Spleen (tissue), 7 donors: Measurements from ENCODE around the gene TP53TG5.
"Not testable (repeated sequence)": the region's sequence is repeated elsewhere in the genome, so short reads cannot be mapped to it uniquely, and the experiment has no call there.

ENCODE experiments used
- POLR2A ChIP-seq, 3 donors: fragments of 450-650 bp; IDR thresholded peaks; one replicate each; pipeline ENCODE4 v1.5.1; 2017; ENCODE audit warnings: antibody characterized with exemption in 3 of 3, mild to moderate bottlenecking in 1 of 3
- TF ChIP-seq, protein P1 (sequence below), 11 experiments: fragments of 200-600 bp in 7 of 11; fragments of 450-650 bp in 4 of 11; sonication (generic) in 4 of 11; IDR thresholded peaks in 8 of 11; conservative IDR thresholded peaks in 3 of 11; 1 replicate in 7 of 11; 2 replicates in 4 of 11; pipeline versions ENCODE4 v1.4.0 to v1.8.0; 2016 to 2021; ENCODE audit warnings: antibody characterized with exemption in 11 of 11, inconsistent platforms in 4 of 11, mild to moderate bottlenecking in 1 of 11
- donor health status: DM: no; HTN: no; CAD: no; lungs with moderate emphysema.
- donor health status: DM: no; HTN: no; CAD: no.
- donor health status: DM: no; HTN: no; CAD: no.

DNA sequence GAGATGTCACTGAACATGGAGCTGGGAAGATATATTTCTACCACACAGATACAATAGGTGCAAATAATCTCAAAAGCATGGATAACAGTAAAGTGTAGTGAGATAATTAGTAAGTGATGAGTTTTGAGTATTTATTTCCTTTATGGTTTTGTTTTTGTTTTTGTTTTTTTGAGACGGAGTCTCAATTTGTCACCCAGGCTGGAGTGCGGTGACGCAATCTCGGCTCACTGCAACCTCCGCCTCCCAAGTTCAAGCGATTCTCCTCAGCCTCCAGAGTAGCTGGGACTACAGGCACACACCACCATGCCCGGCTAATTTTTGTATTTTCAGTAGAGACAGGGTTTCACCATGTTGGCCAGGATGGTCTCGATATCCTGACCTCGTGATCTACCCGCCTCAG, 27.3 kb downstream of the TP53TG5 start:
- TF ChIP-seq, protein P1, sequence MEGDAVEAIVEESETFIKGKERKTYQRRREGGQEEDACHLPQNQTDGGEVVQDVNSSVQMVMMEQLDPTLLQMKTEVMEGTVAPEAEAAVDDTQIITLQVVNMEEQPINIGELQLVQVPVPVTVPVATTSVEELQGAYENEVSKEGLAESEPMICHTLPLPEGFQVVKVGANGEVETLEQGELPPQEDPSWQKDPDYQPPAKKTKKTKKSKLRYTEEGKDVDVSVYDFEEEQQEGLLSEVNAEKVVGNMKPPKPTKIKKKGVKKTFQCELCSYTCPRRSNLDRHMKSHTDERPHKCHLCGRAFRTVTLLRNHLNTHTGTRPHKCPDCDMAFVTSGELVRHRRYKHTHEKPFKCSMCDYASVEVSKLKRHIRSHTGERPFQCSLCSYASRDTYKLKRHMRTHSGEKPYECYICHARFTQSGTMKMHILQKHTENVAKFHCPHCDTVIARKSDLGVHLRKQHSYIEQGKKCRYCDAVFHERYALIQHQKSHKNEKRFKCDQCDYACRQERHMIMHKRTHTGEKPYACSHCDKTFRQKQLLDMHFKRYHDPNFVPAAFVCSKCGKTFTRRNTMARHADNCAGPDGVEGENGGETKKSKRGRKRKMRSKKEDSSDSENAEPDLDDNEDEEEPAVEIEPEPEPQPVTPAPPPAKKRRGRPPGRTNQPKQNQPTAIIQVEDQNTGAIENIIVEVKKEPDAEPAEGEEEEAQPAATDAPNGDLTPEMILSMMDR (IDR thresholded peaks at IDR 0.05 in 8 of 11, conservative IDR thresholded peaks at IDR 0.05 in 3 of 11): not testable (repeated sequence)
- not testable (repeated sequence) for TF ChIP-seq POLR2A (IDR thresholded peaks at IDR 0.05)
